ENCODE results near the gene XRCC2.

DNA sequence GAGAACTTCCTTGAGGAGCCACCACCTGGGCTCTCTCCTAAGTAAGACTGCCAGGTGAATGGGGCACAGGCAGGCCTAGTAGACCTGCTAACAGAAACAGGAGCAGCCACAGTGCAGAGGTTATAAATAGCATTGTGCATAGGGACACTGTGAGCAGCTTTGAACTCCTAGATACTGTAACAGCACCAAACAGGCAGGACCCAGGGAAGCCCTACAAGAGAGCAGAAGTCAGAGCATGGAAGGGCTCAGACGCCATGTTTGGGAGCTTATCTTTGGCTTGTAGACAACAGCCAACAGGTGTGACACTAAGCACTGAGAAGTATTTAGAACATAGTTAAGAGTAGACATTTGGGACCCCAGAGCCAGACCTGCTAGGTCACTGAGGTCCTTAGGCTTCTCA, 14.5 kb downstream of the XRCC2 start:
- TF ChIP-seq, protein P1, sequence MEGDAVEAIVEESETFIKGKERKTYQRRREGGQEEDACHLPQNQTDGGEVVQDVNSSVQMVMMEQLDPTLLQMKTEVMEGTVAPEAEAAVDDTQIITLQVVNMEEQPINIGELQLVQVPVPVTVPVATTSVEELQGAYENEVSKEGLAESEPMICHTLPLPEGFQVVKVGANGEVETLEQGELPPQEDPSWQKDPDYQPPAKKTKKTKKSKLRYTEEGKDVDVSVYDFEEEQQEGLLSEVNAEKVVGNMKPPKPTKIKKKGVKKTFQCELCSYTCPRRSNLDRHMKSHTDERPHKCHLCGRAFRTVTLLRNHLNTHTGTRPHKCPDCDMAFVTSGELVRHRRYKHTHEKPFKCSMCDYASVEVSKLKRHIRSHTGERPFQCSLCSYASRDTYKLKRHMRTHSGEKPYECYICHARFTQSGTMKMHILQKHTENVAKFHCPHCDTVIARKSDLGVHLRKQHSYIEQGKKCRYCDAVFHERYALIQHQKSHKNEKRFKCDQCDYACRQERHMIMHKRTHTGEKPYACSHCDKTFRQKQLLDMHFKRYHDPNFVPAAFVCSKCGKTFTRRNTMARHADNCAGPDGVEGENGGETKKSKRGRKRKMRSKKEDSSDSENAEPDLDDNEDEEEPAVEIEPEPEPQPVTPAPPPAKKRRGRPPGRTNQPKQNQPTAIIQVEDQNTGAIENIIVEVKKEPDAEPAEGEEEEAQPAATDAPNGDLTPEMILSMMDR (IDR thresholded peaks at IDR 0.05 in 4 of 5, conservative IDR thresholded peaks at IDR 0.05 in 1 of 5) = no peak
- no peak for TF ChIP-seq POLR2A (IDR thresholded peaks at IDR 0.05)
